ENCODE measurements around the gene RAPGEFL1. TPM values are rescaled to one million over a fixed set of nuclear protein-coding genes. Genes with fewer than 3 reads are reported as not detected.

Gene RAPGEFL1
- total RNA-seq, 1 donor from 2014 or later: 6.8 TPM

GRCh38 chr17:40168262-40168832 lies 8.9 kb upstream of the RAPGEFL1 start:
- peaks cover 12% of the 10 kb centered on the region for H4K20me1 ChIP-seq (ENCODE audit: low read depth)
- Mint-ChIP-seq H3K4me3 (no peak overlapping the region), H3K4me1 (peaks cover 4% of the 10 kb centered on the region), H3K9me3 (no peaks in the 10 kb centered on the region), H3K27me3 (ENCODE audit: insufficient read depth, low read depth) (peaks cover 4% of the 10 kb centered on the region), H3K27ac (peak overlapping the region; percentile 64), H3K36me3 (peaks cover 34% of the 10 kb centered on the region)
- peak; percentile 77 for DNase-seq (ENCODE audit: low spot score)
- H3K4me3 ChIP-seq: no peak overlapping the region
- H2AFZ ChIP-seq (replicated peaks): no peak overlapping the region
- no peaks in the 10 kb centered on the region for H3K4me1 ChIP-seq
- H3K9me3 ChIP-seq (ENCODE audit: low read depth): no peaks in the 10 kb centered on the region
- H3K79me2 ChIP-seq (ENCODE audit: low read depth): peaks cover 3% of the 10 kb centered on the region
- H3K9ac ChIP-seq: no peak overlapping the region
- peak overlapping the region; percentile 77 for H3K27ac ChIP-seq
- peaks cover 30% of the 10 kb centered on the region for H3K36me3 ChIP-seq
- no peaks in the 10 kb centered on the region for H3K27me3 ChIP-seq
- no peak overlapping the region for H3K4me2 ChIP-seq
- peaks cover 50% of the 10 kb centered on the region for H3F3A ChIP-seq (ENCODE audit: low read depth)
- TF ChIP-seq EZH2 (IDR thresholded peaks at IDR 0.05): no peak
- peak; percentile 73 for TF ChIP-seq CTCF (IDR thresholded peaks at IDR 0.05)
- no peak for TF ChIP-seq EZH2phosphoT487 (IDR thresholded peaks at IDR 0.05)

DNA sequence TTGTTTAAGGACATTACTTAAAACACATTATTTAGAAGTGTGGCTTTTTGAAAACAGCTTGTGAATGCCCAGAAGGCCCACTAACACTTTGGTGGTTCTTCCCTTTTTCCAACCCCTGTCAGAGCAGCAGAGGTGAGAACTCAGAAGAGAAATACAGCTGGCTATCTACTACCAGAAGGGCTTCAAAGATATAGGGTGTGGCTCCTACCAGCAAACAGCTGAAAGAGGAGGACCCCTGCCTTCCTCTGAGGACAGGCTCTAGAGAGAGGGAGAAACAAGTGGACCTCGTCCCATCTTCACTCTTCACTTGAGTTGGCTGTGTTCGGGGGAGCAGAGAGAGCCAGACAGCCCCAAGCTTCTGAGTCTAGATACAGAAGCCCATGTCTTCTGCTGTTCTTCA lies 6.9 kb upstream of the RAPGEFL1 start:
- TF ChIP-seq CTCF (IDR thresholded peaks at IDR 0.05): no peak
- TF ChIP-seq EZH2phosphoT487 (IDR thresholded peaks at IDR 0.05): no peak
- TF ChIP-seq EZH2 (IDR thresholded peaks at IDR 0.05): no peak
- Histone ChIP-seq H3K9ac (no peak overlapping the region), H3K27me3 (no peaks in the 10 kb centered on the region), H3K9me3 (ENCODE audit: low read depth) (no peaks in the 10 kb centered on the region), H3K4me1 (peaks cover 8% of the 10 kb centered on the region), H3K27ac (no peak overlapping the region), H3K4me2 (no peak overlapping the region), H3F3A (ENCODE audit: low read depth) (peaks cover 70% of the 10 kb centered on the region), H3K4me3 (no peak overlapping the region), H4K20me1 (ENCODE audit: low read depth) (peaks cover 16% of the 10 kb centered on the region), H3K79me2 (ENCODE audit: low read depth) (peaks cover 3% of the 10 kb centered on the region), H3K36me3 (peaks cover 25% of the 10 kb centered on the region), H2AFZ (replicated peaks) (no peak overlapping the region)
- no peak overlapping the region for H3K4me3 Mint-ChIP-seq
- no peak for DNase-seq (ENCODE audit: low spot score)
- no peak overlapping the region for H3K27ac Mint-ChIP-seq
- H3K27me3 Mint-ChIP-seq (ENCODE audit: insufficient read depth, low read depth): peaks cover 2% of the 10 kb centered on the region
- H3K9me3 Mint-ChIP-seq: no peaks in the 10 kb centered on the region
- H3K4me1 Mint-ChIP-seq: peaks cover 16% of the 10 kb centered on the region
- H3K36me3 Mint-ChIP-seq: peaks cover 37% of the 10 kb centered on the region

DNA sequence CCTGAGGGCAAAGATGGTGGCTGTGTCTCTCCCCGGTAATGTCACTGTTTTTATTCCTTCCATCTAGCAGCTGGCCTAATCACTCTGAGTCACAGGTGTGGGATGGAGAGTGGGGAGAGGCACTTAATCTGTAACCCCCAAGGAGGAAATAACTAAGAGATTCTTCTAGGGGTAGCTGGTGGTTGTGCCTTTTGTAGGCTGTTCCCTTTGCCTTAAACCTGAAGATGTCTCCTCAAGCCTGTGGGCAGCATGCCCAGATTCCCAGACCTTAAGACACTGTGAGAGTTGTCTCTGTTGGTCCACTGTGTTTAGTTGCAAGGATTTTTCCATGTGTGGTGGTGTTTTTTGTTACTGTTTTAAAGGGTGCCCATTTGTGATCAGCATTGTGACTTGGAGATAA lies 5.5 kb upstream of the RAPGEFL1 start:
- Histone ChIP-seq H3K4me1 (peaks cover 22% of the 10 kb centered on the region), H4K20me1 (ENCODE audit: low read depth) (peaks cover 27% of the 10 kb centered on the region), H3K36me3 (peaks cover 15% of the 10 kb centered on the region), H3F3A (ENCODE audit: low read depth) (peaks cover 73% of the 10 kb centered on the region), H3K9me3 (ENCODE audit: low read depth) (no peaks in the 10 kb centered on the region), H3K4me2 (no peak overlapping the region), H3K4me3 (no peak overlapping the region), H3K27ac (no peak overlapping the region), H3K79me2 (ENCODE audit: low read depth) (peaks cover 3% of the 10 kb centered on the region), H2AFZ (replicated peaks) (no peak overlapping the region), H3K27me3 (no peaks in the 10 kb centered on the region), H3K9ac (no peak overlapping the region)
- Mint-ChIP-seq H3K36me3 (peaks cover 36% of the 10 kb centered on the region), H3K27me3 (ENCODE audit: insufficient read depth, low read depth) (peaks cover 2% of the 10 kb centered on the region), H3K4me1 (peaks cover 28% of the 10 kb centered on the region), H3K27ac (no peak overlapping the region), H3K9me3 (no peaks in the 10 kb centered on the region), H3K4me3 (no peak overlapping the region)
- no peak for DNase-seq (ENCODE audit: low spot score)
- TF ChIP-seq CTCF (IDR thresholded peaks at IDR 0.05) (no peak), EZH2 (IDR thresholded peaks at IDR 0.05) (no peak)

All from neural progenitor cell (in vitro differentiated cells).